Caco-2 (cell line): Measurements from ENCODE around the gene ZNF415. TPM values are rescaled to one million over a fixed set of nuclear protein-coding genes. Genes with fewer than 3 reads are reported as not detected.
"Not testable (repeated sequence)": the region's sequence is repeated elsewhere in the genome, so short reads cannot be mapped to it uniquely, and the experiment has no call there.

Source experiments
- BruUV-seq: library from RNA; stranded (reverse); fragments of 400-500 nt; replicated peaks from 2 replicates; lab custom pipeline; 2021; lab: Mats Ljungman, UMichigan
- CTCF ChIA-PET: fragments of 300-600 bp; sonication (Branson Sonifier 250); formaldehyde crosslinking; loops from one replicate; lab custom pipeline; 2022; ENCODE audit warnings: antibody characterized with exemption; lab: Charles Lee
- POLR2A ChIA-PET: fragments of 300-600 bp; sonication (Branson Sonifier 250); formaldehyde crosslinking; loops from one replicate; lab custom pipeline; 2022; ENCODE audit warnings: antibody characterized with exemption; lab: Charles Lee
- DNase-seq, 2 experiments: peaks; one replicate each; pipeline versions ENCODE4 v3.0.0 to v3.0.0-alpha.2; 2020 to 2022
- H3K27me3 ChIP-seq: replicated peaks from 2 replicates; pipeline ENCODE4 v1.6.0; 2011; ENCODE audit warnings: low read length; ENCODE audit not compliant: control insufficient read depth, insufficient read depth
- H3K36me3 ChIP-seq: 2 replicates; pipeline ENCODE4 v1.5.1; 2011; ENCODE audit warnings: low read length; ENCODE audit not compliant: control insufficient read depth, insufficient read depth
- H3K4me1 ChIP-seq: fragments of 250-450 bp; sonication (Bioruptor Pico); 2 replicates; pipeline ENCODE4 v1.5.1; 2020; ENCODE audit warnings: mild to moderate bottlenecking
- H3K4me3 ChIP-seq: 2 replicates; pipeline ENCODE4 v1.5.1; 2011; ENCODE audit warnings: low read depth, mild to moderate bottlenecking, control low read depth, low read length
- H3K9me3 ChIP-seq: fragments of 250-450 bp; sonication (Bioruptor Pico); 2 replicates; pipeline ENCODE4 v1.5.1; 2020; ENCODE audit warnings: mild to moderate bottlenecking, moderate library complexity
- H3K27ac Mint-ChIP-seq: one replicate; pipeline ENCODE4 v1.8.0; 2022; ENCODE audit warnings: mixed read lengths; ENCODE audit not compliant: unreplicated experiment
- H3K27me3 Mint-ChIP-seq: one replicate; pipeline ENCODE4 v1.8.0; 2022; ENCODE audit warnings: mixed read lengths; ENCODE audit not compliant: insufficient read depth, unreplicated experiment
- H3K36me3 Mint-ChIP-seq: one replicate; pipeline ENCODE4 v1.8.0; 2022; ENCODE audit warnings: mild to moderate bottlenecking, mixed read lengths; ENCODE audit not compliant: insufficient read depth, unreplicated experiment
- H3K4me1 Mint-ChIP-seq: one replicate; pipeline ENCODE4 v1.8.0; 2022; ENCODE audit warnings: low read depth, mixed read lengths; ENCODE audit not compliant: unreplicated experiment
- H3K4me3 Mint-ChIP-seq: one replicate; pipeline ENCODE4 v1.8.0; 2022; ENCODE audit warnings: mild to moderate bottlenecking, moderate library complexity, mixed read lengths; ENCODE audit not compliant: unreplicated experiment
- H3K9me3 Mint-ChIP-seq: one replicate; pipeline ENCODE4 v1.8.0; 2022; ENCODE audit warnings: mixed read lengths; ENCODE audit not compliant: unreplicated experiment
- CTCF ChIP-seq, 2 experiments: fragments of 200-600 bp in 1 of 2; IDR thresholded peaks; 1 replicate in 1 of 2; 2 replicates in 1 of 2; pipeline versions ENCODE4 v1.5.1 to v1.8.0; 2011 to 2022; ENCODE audit warnings: antibody characterized with exemption in 1 of 2, control low read depth in 1 of 2, inconsistent platforms in 1 of 2, low read depth in 1 of 2, low read length in 1 of 2, mild to moderate bottlenecking in 1 of 2, moderate library complexity in 1 of 2; ENCODE audit not compliant: insufficient read depth in 1 of 2, severe bottlenecking in 1 of 2, unreplicated experiment in 1 of 2
- intact Hi-C: fragments of 100-400 bp; cut with micrococcal nuclease; formaldehyde crosslinking; loops from one replicate; pipeline ENCODE4 v1.10.0; 2022; ENCODE audit not compliant: unreplicated experiment
- total RNA-seq: library from RNA; stranded (reverse); gene quantifications from 2 replicates; pipeline ENCODE4 v1.2.3, GENCODE V29; 2022

Gene ZNF415
- total RNA-seq, 1 experiment from 2014 or later: 14.9 TPM

- H3K36me3 ChIP-seq, CTCF ChIA-PET, H3K27me3 Mint-ChIP-seq, H3K4me3 ChIP-seq, H3K9me3 ChIP-seq, DNase-seq, BruUV-seq, intact Hi-C loops, H3K9me3 Mint-ChIP-seq, POLR2A ChIA-PET, H3K27me3 ChIP-seq: not testable (repeated sequence)
- H3K4me1 ChIP-seq: peaks cover 14% of the 10 kb centered on the region
- Mint-ChIP-seq H3K27ac (peak overlapping the region; percentile 80), H3K4me3 (peak overlapping the region; percentile 34), H3K36me3 (peaks cover 39% of the 10 kb centered on the region), H3K4me1 (peaks cover 17% of the 10 kb centered on the region)
Observed at GRCh38 chr19:53096982-53097690, 35.6 kb downstream of the ZNF415 start.

- H3K36me3 ChIP-seq: not testable (repeated sequence)
Observed at GRCh38 chr19:53096579-53096978, 36.1 kb downstream of the ZNF415 start.

GRCh38 chr19:53094754-53095575 is 37.7 kb downstream of the ZNF415 start:
- no peak overlapping the region for H3K27ac Mint-ChIP-seq
- peaks cover 11% of the 10 kb centered on the region for H3K4me1 Mint-ChIP-seq
- CTCF ChIA-PET: no interaction called here
- Histone ChIP-seq H3K9me3 (no peaks in the 10 kb centered on the region; the same call in 1 of the 2 replicates), H3K4me1 (peaks cover 16% of the 10 kb centered on the region), H3K4me3 (no peak overlapping the region), H3K27me3 (no peaks in the 10 kb centered on the region), H3K36me3 (peaks cover 7% of the 10 kb centered on the region)
- peaks cover 3% of the 10 kb centered on the region for H3K9me3 Mint-ChIP-seq
- TF ChIP-seq CTCF (IDR thresholded peaks at IDR 0.05; ENCODE audit: insufficient read depth in 1 of 2, low read depth in 1 of 2, low read length in 1 of 2, severe bottlenecking in 1 of 2, unreplicated experiment in 1 of 2): no peak
- POLR2A ChIA-PET: interaction anchor here (0.7 kb wide), 1 partner anchor 33 kb away, joined by 5 read pairs; no protein-coding TSS in a partner anchor
- intact Hi-C loops: no loop called here
- no peaks in the 10 kb centered on the region for H3K27me3 Mint-ChIP-seq
- peaks cover 55% of the 10 kb centered on the region for H3K36me3 Mint-ChIP-seq
- BruUV-seq: no TSS peak
- H3K4me3 Mint-ChIP-seq: no peak overlapping the region
- DNase-seq: no peak

More at GRCh38 chr19:53096579-53096978, 36.1 kb downstream of the ZNF415 start:
- DNase-seq, H3K27ac Mint-ChIP-seq, H3K9me3 Mint-ChIP-seq, CTCF ChIA-PET, BruUV-seq, H3K4me3 ChIP-seq, H3K4me3 Mint-ChIP-seq, POLR2A ChIA-PET, intact Hi-C loops, H3K27me3 ChIP-seq, H3K9me3 ChIP-seq, H3K27me3 Mint-ChIP-seq: not testable (repeated sequence)
- H3K36me3 Mint-ChIP-seq: peaks cover 39% of the 10 kb centered on the region
- H3K4me1 ChIP-seq: peaks cover 16% of the 10 kb centered on the region
- H3K4me1 Mint-ChIP-seq: peaks cover 12% of the 10 kb centered on the region

GRCh38 chr19:53092723-53093122 is 40.0 kb downstream of the ZNF415 start:
- Histone ChIP-seq H3K4me1 (peaks cover 14% of the 10 kb centered on the region), H3K36me3 (peaks cover 6% of the 10 kb centered on the region), H3K9me3 (no peaks in the 10 kb centered on the region; the same call in 1 of the 2 replicates), H3K4me3 (no peak overlapping the region), H3K27me3 (no peaks in the 10 kb centered on the region)
- ChIA-PET CTCF (no interaction called here), POLR2A (no interaction called here)
- Mint-ChIP-seq H3K27ac (no peak overlapping the region), H3K4me1 (peaks cover 7% of the 10 kb centered on the region), H3K36me3 (peaks cover 53% of the 10 kb centered on the region), H3K9me3 (peaks cover 10% of the 10 kb centered on the region), H3K4me3 (no peak overlapping the region), H3K27me3 (no peaks in the 10 kb centered on the region)
- DNase-seq: no peak
- BruUV-seq: no TSS peak
- no peak for TF ChIP-seq CTCF (IDR thresholded peaks at IDR 0.05; ENCODE audit: insufficient read depth in 1 of 2, low read depth in 1 of 2, low read length in 1 of 2, severe bottlenecking in 1 of 2, unreplicated experiment in 1 of 2)
- intact Hi-C loops: no loop called here
